A549 (cell line): ENCODE data around the gene TRIM13.

ENCODE experiments used
- CBX8 ChIP-seq: fragments of 200-600 bp; sonication (generic); IDR thresholded peaks from 2 replicates; pipeline ENCODE4 v1.6.1; 2016
- POLR2A ChIP-seq: IDR thresholded peaks from 2 replicates; pipeline ENCODE4 v1.6.1; 2012; ENCODE audit warnings: mild to moderate bottlenecking, low read length

DNA sequence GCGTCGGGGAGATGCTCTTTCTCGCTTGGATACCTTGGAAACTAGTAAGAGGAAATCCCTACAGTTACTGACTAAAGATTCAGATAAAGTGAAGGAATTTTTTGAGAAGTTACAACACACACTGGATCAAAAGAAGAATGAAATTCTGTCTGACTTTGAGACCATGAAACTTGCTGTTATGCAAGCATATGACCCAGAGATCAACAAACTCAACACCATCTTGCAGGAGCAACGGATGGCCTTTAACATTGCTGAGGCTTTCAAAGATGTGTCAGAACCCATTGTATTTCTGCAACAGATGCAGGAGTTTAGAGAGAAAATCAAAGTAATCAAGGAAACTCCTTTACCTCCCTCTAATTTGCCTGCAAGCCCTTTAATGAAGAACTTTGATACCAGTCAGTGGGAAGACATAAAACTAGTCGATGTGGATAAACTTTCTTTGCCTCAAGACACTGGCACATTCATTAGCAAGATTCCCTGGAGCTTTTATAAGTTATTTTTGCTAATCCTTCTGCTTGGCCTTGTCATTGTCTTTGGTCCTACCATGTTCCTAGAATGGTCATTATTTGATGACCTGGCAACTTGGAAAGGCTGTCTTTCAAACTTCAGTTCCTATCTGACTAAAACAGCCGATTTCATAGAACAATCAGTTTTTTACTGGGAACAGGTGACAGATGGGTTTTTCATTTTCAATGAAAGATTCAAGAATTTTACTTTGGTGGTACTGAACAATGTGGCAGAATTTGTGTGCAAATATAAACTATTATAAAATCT, 15.7 kb downstream of the TRIM13 start:
- TF ChIP-seq POLR2A (no peak), CBX8 (no peak)
